ENCODE results near the gene RUFY1. TPM values are rescaled to one million over a fixed set of nuclear protein-coding genes. Genes with fewer than 3 reads are reported as not detected.

The RUFY1 gene
- total and polyA plus RNA-seq, 2 of the 13 experiments (the other 11 are each of a cell fraction or from before 2014, with no cell fraction given) = 19.9 to 31.9 TPM

Small RNA genes within 50 kb of the gene (small RNA-seq; reads per million reads assigned to genes)
- gene AC136628.3 (ENCODE audit: insufficient read depth in 2 of 3, insufficient read length in 3 of 3, low read depth in 2 of 3, low replicate concordance in 1 of 3) (0 reads per million in 3 experiments), gene RF00017 (ENCODE audit: insufficient read depth in 2 of 3, insufficient read length in 3 of 3, low read depth in 2 of 3, low replicate concordance in 1 of 3) (0 reads per million in 3 experiments)

Other genes starting within 250 kb of the RUFY1 start
- 0.18 and 0.24 TPM in 2 replicates for gene ADAMTS2, start 205.1 kb upstream of the RUFY1 start, total RNA-seq (2016; rRNA removed; fragmentation: Illumina TruSeq; extraction: Trizol)
- gene ADAMTS2, start 205.1 kb upstream of the RUFY1 start, polyA plus RNA-seq (2011; rRNA removed) = 3.5 and 3.6 TPM in 2 replicates
- gene HNRNPH1, start 73.1 kb downstream of the RUFY1 start, total RNA-seq (2016; rRNA removed; fragmentation: Illumina TruSeq; extraction: Trizol) = 807 and 1,064 TPM in 2 replicates
- gene HNRNPH1, start 73.1 kb downstream of the RUFY1 start, polyA plus RNA-seq (2011; rRNA removed) = 329 and 382 TPM in 2 replicates
- not detected in 2 replicates for gene CBY3, start 130.5 kb downstream of the RUFY1 start, total RNA-seq (2016; rRNA removed; fragmentation: Illumina TruSeq; extraction: Trizol)
- gene CBY3, start 130.5 kb downstream of the RUFY1 start, polyA plus RNA-seq (2011; rRNA removed) = not detected in 2 replicates
- 438 and 680 TPM in 2 replicates for gene CANX, start 148.4 kb downstream of the RUFY1 start, total RNA-seq (2016; rRNA removed; fragmentation: Illumina TruSeq; extraction: Trizol)
- gene CANX, start 148.4 kb downstream of the RUFY1 start, polyA plus RNA-seq (2011; rRNA removed) = 477 and 480 TPM in 2 replicates
- gene MAML1, start 182.3 kb downstream of the RUFY1 start, total RNA-seq (2016; rRNA removed; fragmentation: Illumina TruSeq; extraction: Trizol) = 10.0 and 12.1 TPM in 2 replicates
- gene MAML1, start 182.3 kb downstream of the RUFY1 start, polyA plus RNA-seq (2011; rRNA removed) = 9.5 and 10.8 TPM in 2 replicates
- 0.35 TPM in 1 of 2 replicates, not detected in the other for gene LTC4S, start 243.4 kb downstream of the RUFY1 start, total RNA-seq (2016; rRNA removed; fragmentation: Illumina TruSeq; extraction: Trizol)
- gene LTC4S, start 243.4 kb downstream of the RUFY1 start, polyA plus RNA-seq (2011; rRNA removed) = not detected in 2 replicates